ENCODE measurements around the gene OR12D3.

- TF ChIP-seq, protein P1, sequence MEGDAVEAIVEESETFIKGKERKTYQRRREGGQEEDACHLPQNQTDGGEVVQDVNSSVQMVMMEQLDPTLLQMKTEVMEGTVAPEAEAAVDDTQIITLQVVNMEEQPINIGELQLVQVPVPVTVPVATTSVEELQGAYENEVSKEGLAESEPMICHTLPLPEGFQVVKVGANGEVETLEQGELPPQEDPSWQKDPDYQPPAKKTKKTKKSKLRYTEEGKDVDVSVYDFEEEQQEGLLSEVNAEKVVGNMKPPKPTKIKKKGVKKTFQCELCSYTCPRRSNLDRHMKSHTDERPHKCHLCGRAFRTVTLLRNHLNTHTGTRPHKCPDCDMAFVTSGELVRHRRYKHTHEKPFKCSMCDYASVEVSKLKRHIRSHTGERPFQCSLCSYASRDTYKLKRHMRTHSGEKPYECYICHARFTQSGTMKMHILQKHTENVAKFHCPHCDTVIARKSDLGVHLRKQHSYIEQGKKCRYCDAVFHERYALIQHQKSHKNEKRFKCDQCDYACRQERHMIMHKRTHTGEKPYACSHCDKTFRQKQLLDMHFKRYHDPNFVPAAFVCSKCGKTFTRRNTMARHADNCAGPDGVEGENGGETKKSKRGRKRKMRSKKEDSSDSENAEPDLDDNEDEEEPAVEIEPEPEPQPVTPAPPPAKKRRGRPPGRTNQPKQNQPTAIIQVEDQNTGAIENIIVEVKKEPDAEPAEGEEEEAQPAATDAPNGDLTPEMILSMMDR (conservative IDR thresholded peaks at IDR 0.05 in 1 of 2, IDR thresholded peaks at IDR 0.05 in 1 of 2; ENCODE audit: extremely low read depth in 1 of 2, insufficient read depth in 1 of 2, low read depth in 1 of 2, low read length in 2 of 2), result peak; percentile 28 to 39
- no peak for TF ChIP-seq EZH2 (IDR thresholded peaks at IDR 0.05; ENCODE audit: borderline replicate concordance, low read length)
Measured at GRCh38 chr6:29376003-29376402, 912 bp upstream of the OR12D3 start.

Measured in mammary epithelial cell (primary cell).